ENCODE data around the gene BAAT.

The BAAT gene

DNA sequence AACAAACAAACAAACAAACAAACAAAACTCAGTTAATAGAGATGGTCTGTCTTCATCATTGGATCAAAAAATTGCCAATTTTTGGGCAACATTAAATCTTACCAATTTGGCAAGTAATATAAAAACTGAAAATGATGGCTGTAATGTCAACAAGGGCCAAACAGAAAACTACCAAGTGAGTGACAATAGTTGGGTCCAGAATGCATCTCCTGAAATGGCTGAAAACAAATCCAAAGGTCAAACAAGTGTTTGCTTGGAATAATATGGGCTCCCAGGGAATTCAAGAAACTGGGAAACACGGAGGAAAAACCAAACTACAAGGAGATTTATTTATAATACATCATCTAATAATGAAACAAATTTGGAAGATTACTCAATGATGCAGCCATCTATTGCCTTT lies 25.1 kb downstream of the BAAT start:
- DNase-seq (ENCODE audit: low spot score): no peak
- TF ChIP-seq, protein P1, sequence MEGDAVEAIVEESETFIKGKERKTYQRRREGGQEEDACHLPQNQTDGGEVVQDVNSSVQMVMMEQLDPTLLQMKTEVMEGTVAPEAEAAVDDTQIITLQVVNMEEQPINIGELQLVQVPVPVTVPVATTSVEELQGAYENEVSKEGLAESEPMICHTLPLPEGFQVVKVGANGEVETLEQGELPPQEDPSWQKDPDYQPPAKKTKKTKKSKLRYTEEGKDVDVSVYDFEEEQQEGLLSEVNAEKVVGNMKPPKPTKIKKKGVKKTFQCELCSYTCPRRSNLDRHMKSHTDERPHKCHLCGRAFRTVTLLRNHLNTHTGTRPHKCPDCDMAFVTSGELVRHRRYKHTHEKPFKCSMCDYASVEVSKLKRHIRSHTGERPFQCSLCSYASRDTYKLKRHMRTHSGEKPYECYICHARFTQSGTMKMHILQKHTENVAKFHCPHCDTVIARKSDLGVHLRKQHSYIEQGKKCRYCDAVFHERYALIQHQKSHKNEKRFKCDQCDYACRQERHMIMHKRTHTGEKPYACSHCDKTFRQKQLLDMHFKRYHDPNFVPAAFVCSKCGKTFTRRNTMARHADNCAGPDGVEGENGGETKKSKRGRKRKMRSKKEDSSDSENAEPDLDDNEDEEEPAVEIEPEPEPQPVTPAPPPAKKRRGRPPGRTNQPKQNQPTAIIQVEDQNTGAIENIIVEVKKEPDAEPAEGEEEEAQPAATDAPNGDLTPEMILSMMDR (conservative IDR thresholded peaks at IDR 0.05; ENCODE audit: low read depth): no peak
- POLR2A ChIA-PET (ENCODE audit: low non-redundant PET): no interaction called here
- CTCF ChIA-PET: no interaction called here
- H3K27ac ChIP-seq: no peak overlapping the region

GRCh38 chr9:101356619-101357018 lies 28.2 kb downstream of the BAAT start:
- no peak overlapping the region for H3K27ac ChIP-seq
- POLR2A ChIA-PET (ENCODE audit: low non-redundant PET): no interaction called here
- TF ChIP-seq, protein P1 (conservative IDR thresholded peaks at IDR 0.05; ENCODE audit: low read depth): no peak
- DNase-seq (ENCODE audit: low spot score): no peak
- CTCF ChIA-PET: no interaction called here

GRCh38 chr9:101354765-101355708 lies 29.8 kb downstream of the BAAT start:
- no peak overlapping the region for H3K27ac ChIP-seq
- DNase-seq (ENCODE audit: low spot score): no peak
- ChIA-PET POLR2A (ENCODE audit: low non-redundant PET) (no interaction called here), CTCF (no interaction called here)
- TF ChIP-seq, protein P1 (conservative IDR thresholded peaks at IDR 0.05; ENCODE audit: low read depth): no peak

DNA sequence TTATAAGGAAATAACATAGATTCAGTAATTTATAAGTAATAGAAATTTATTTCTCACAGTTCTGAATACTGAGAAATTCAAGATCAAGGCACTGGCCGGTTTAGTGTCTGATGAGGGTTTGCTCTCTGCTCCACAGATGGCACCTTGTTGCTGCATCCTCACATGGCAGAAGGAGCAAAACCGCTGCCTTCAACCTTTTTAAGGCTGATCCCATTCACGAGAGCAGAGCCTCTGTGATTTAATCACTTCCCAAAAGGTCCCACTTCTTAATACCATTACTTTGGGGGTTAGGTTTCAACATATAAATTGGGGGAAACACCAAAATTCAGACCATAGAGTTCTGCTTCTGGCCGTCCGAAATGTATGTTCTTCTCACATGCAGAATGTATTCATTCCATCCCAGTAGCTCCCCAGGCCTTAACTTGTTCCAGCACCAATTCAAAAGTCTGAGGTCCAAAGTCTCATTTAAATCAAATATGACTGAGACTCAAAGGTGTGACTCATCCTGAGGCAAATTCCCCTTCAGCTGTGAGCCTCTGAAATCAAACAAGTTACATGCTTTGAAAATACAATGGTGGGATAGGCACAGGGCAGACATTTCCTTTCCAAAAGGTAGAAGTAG lies 30.6 kb downstream of the BAAT start:
- ChIA-PET CTCF (no interaction called here), POLR2A (ENCODE audit: low non-redundant PET) (no interaction called here)
- DNase-seq (ENCODE audit: low spot score): no peak
- TF ChIP-seq, protein P1 (conservative IDR thresholded peaks at IDR 0.05; ENCODE audit: low read depth): no peak
- no peak overlapping the region for H3K27ac ChIP-seq

DNA sequence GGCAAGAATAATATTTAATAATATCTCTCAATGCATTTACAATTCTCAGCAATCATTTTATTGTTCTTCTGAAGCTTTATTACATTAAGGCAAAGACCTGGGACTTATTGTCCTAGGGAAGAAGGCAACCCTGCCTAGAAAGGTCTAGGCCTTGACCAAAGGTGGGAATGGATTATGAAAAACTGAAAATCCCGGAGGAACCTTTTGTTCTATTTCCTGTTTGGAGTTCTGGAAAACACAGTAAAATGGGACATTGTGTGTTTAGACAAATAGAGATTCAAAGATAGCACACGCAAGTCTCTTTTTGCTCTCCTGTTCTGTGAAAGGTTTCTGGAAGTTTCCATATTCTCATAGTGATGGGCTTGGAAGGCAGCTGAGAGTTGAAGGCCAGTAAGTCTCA lies 31.1 kb downstream of the BAAT start:
- POLR2A ChIA-PET (ENCODE audit: low non-redundant PET): no interaction called here
- no peak overlapping the region for H3K27ac ChIP-seq
- CTCF ChIA-PET: no interaction called here

DNA sequence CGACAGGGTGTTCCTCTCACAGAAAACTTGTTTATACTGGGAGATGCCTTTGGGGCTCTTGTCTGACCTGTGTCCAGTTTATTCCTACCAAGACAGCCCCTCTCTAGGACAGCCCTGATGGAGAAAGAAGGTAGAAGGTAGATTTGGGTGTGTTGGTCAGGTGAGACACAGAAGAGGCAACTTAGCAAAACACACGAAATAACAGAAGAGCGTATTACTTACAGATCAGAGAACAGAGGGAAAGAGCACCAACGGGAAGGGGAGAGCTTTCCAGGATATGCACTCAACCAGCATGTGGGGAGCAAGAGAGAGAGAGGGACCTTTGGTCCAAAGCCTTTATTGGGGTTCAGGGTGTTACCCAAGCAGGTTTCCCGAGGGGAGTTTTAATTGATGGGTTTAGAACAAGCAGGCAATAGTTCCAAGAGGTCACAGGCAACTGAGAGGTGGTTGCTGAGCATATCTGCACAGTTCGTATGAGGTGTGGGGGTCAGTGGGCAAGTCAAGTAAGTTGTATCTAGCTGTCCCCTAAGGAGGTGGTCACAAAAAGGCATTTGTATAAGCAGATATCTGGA lies 31.8 kb downstream of the BAAT start:
- no peak for DNase-seq (ENCODE audit: low spot score)
- H3K27ac ChIP-seq: no peak overlapping the region
- CTCF ChIA-PET: interaction anchor here (0.7 kb wide), 1 partner anchor 1159 kb away, joined by 3 read pairs; no protein-coding TSS in a partner anchor
- TF ChIP-seq, protein P1 (conservative IDR thresholded peaks at IDR 0.05; ENCODE audit: low read depth): no peak
- POLR2A ChIA-PET (ENCODE audit: low non-redundant PET): no interaction called here

More for the DNA sequence above, 31.1 kb downstream of the BAAT start:
- TF ChIP-seq, protein P1 (conservative IDR thresholded peaks at IDR 0.05; ENCODE audit: low read depth): no peak
- no peak for DNase-seq (ENCODE audit: low spot score)
